ENCODE data around the gene MTHFD1L.
"Not testable (repeated sequence)": the region's sequence is repeated elsewhere in the genome, so short reads cannot be mapped to it uniquely, and the experiment has no call there.

MTHFD1L gene

GRCh38 chr6:151038616-151039015 lies 173.1 kb downstream of the MTHFD1L start:
- ATAC-seq (ENCODE audit: low read depth) (no peak), DNase-seq (ENCODE audit: low spot score in 2 of 2) (no peak)
- Mint-ChIP-seq H3K27ac (no peak overlapping the region), H3K4me3 (no peak overlapping the region), H3K27me3 (no peaks in the 10 kb centered on the region), H3K4me1 (no peaks in the 10 kb centered on the region), H3K36me3 (peaks cover 23% of the 10 kb centered on the region), H3K9me3 (no peaks in the 10 kb centered on the region)

GRCh38 chr6:151040888-151041521 lies 175.5 kb downstream of the MTHFD1L start:
- not testable (repeated sequence) for H3K4me1 Mint-ChIP-seq; H3K27ac Mint-ChIP-seq; H3K4me3 Mint-ChIP-seq; ATAC-seq (ENCODE audit: low read depth); H3K27me3 Mint-ChIP-seq; H3K9me3 Mint-ChIP-seq; DNase-seq (ENCODE audit: low spot score in 2 of 2)
- H3K36me3 Mint-ChIP-seq = peaks cover 33% of the 10 kb centered on the region

GRCh38 chr6:151041686-151042085 lies 176.2 kb downstream of the MTHFD1L start:
- H3K9me3 Mint-ChIP-seq = no peaks in the 10 kb centered on the region
- no peak overlapping the region for H3K27ac Mint-ChIP-seq
- no peak overlapping the region for H3K4me3 Mint-ChIP-seq
- H3K27me3 Mint-ChIP-seq = no peaks in the 10 kb centered on the region
- peaks cover 3% of the 10 kb centered on the region for H3K4me1 Mint-ChIP-seq
- ATAC-seq (ENCODE audit: low read depth) (no peak), DNase-seq (ENCODE audit: low spot score in 2 of 2) (no peak)
- peaks cover 29% of the 10 kb centered on the region for H3K36me3 Mint-ChIP-seq

- peaks cover 26% of the 10 kb centered on the region for H3K36me3 Mint-ChIP-seq
These were observed 177.4 kb downstream of the MTHFD1L start for GRCh38 chr6:151042911-151043330.

GRCh38 chr6:151043944-151044343 lies 178.4 kb downstream of the MTHFD1L start:
- Mint-ChIP-seq H3K9me3 (peaks cover 4% of the 10 kb centered on the region), H3K36me3 (peaks cover 22% of the 10 kb centered on the region)

More at GRCh38 chr6:151042911-151043330, 177.4 kb downstream of the MTHFD1L start:
- not testable (repeated sequence) for H3K27me3 Mint-ChIP-seq; H3K27ac Mint-ChIP-seq; ATAC-seq (ENCODE audit: low read depth); H3K4me1 Mint-ChIP-seq; H3K9me3 Mint-ChIP-seq; DNase-seq (ENCODE audit: low spot score in 2 of 2); H3K4me3 Mint-ChIP-seq

GRCh38 chr6:151044465-151045441 lies 179.3 kb downstream of the MTHFD1L start:
- ATAC-seq (ENCODE audit: low read depth) = no peak
- H3K27ac Mint-ChIP-seq = no peak overlapping the region
- DNase-seq (ENCODE audit: low spot score in 2 of 2) = no peak
- peaks cover 3% of the 10 kb centered on the region for H3K4me1 Mint-ChIP-seq
- peaks cover 23% of the 10 kb centered on the region for H3K36me3 Mint-ChIP-seq
- no peaks in the 10 kb centered on the region for H3K27me3 Mint-ChIP-seq
- H3K9me3 Mint-ChIP-seq = peaks cover 4% of the 10 kb centered on the region
- H3K4me3 Mint-ChIP-seq = no peak overlapping the region

More at GRCh38 chr6:151043944-151044343, 178.4 kb downstream of the MTHFD1L start:
- DNase-seq (ENCODE audit: low spot score in 2 of 2) (no peak), ATAC-seq (ENCODE audit: low read depth) (no peak)
- Mint-ChIP-seq H3K4me1 (peaks cover 3% of the 10 kb centered on the region), H3K27me3 (no peaks in the 10 kb centered on the region), H3K27ac (no peak overlapping the region), H3K4me3 (no peak overlapping the region)

- ATAC-seq (ENCODE audit: low read depth); H3K9me3 Mint-ChIP-seq; H3K4me3 Mint-ChIP-seq; H3K27ac Mint-ChIP-seq; H3K27me3 Mint-ChIP-seq; H3K4me1 Mint-ChIP-seq; DNase-seq (ENCODE audit: low spot score in 2 of 2): not testable (repeated sequence)
- H3K36me3 Mint-ChIP-seq = peaks cover 23% of the 10 kb centered on the region
These were observed 180.2 kb downstream of the MTHFD1L start for GRCh38 chr6:151045511-151046222.

GRCh38 chr6:151051164-151051563 lies 185.7 kb downstream of the MTHFD1L start:
- H3K9me3 Mint-ChIP-seq = peaks cover 4% of the 10 kb centered on the region
- peaks cover 17% of the 10 kb centered on the region for H3K36me3 Mint-ChIP-seq
- ATAC-seq (ENCODE audit: low read depth) (no peak), DNase-seq (ENCODE audit: low spot score in 2 of 2) (no peak)
- no peaks in the 10 kb centered on the region for H3K27me3 Mint-ChIP-seq
- H3K4me1 Mint-ChIP-seq = no peaks in the 10 kb centered on the region
- H3K27ac Mint-ChIP-seq = no peak overlapping the region
- H3K4me3 Mint-ChIP-seq = no peak overlapping the region

- Mint-ChIP-seq H3K4me1 (no peaks in the 10 kb centered on the region), H3K36me3 (peaks cover 17% of the 10 kb centered on the region), H3K9me3 (peaks cover 4% of the 10 kb centered on the region), H3K4me3 (no peak overlapping the region), H3K27me3 (no peaks in the 10 kb centered on the region), H3K27ac (no peak overlapping the region)
- DNase-seq (ENCODE audit: low spot score in 2 of 2) (no peak), ATAC-seq (ENCODE audit: low read depth) (no peak)
These were observed 186.6 kb downstream of the MTHFD1L start for GRCh38 chr6:151052021-151052646.

- no peak overlapping the region for H3K4me3 Mint-ChIP-seq
- no peaks in the 10 kb centered on the region for H3K27me3 Mint-ChIP-seq
- no peak for DNase-seq (ENCODE audit: low spot score in 2 of 2)
- ATAC-seq (ENCODE audit: low read depth) = no peak
- H3K36me3 Mint-ChIP-seq = peaks cover 7% of the 10 kb centered on the region
- H3K27ac Mint-ChIP-seq = no peak overlapping the region
- no peaks in the 10 kb centered on the region for H3K4me1 Mint-ChIP-seq
- no peaks in the 10 kb centered on the region for H3K9me3 Mint-ChIP-seq
These were observed 188.8 kb downstream of the MTHFD1L start for GRCh38 chr6:151054306-151054705.

GRCh38 chr6:151056230-151056907 lies 190.9 kb downstream of the MTHFD1L start:
- Mint-ChIP-seq H3K9me3 (no peaks in the 10 kb centered on the region), H3K36me3 (peaks cover 4% of the 10 kb centered on the region), H3K27me3 (no peaks in the 10 kb centered on the region), H3K27ac (no peak overlapping the region), H3K4me3 (no peak overlapping the region), H3K4me1 (no peaks in the 10 kb centered on the region)
- ATAC-seq (ENCODE audit: low read depth) = no peak
- no peak for DNase-seq (ENCODE audit: low spot score in 2 of 2)

GRCh38 chr6:151057061-151057460 lies 191.6 kb downstream of the MTHFD1L start:
- Mint-ChIP-seq H3K27ac (no peak overlapping the region), H3K36me3 (no peaks in the 10 kb centered on the region), H3K9me3 (no peaks in the 10 kb centered on the region), H3K4me3 (no peak overlapping the region), H3K27me3 (no peaks in the 10 kb centered on the region), H3K4me1 (no peaks in the 10 kb centered on the region)
- ATAC-seq (ENCODE audit: low read depth) (no peak), DNase-seq (ENCODE audit: low spot score in 2 of 2) (no peak)

GRCh38 chr6:151058021-151058733 lies 192.7 kb downstream of the MTHFD1L start:
- Mint-ChIP-seq H3K27ac (no peak overlapping the region), H3K36me3 (no peaks in the 10 kb centered on the region), H3K27me3 (no peaks in the 10 kb centered on the region), H3K9me3 (no peaks in the 10 kb centered on the region), H3K4me3 (no peak overlapping the region), H3K4me1 (no peaks in the 10 kb centered on the region)
- DNase-seq (ENCODE audit: low spot score in 2 of 2) (no peak), ATAC-seq (ENCODE audit: low read depth) (no peak)
